ENCODE data around the gene LTO1. TPM values are rescaled to one million over a fixed set of nuclear protein-coding genes. Genes with fewer than 3 reads are reported as not detected.

LTO1 gene
- total and polyA plus RNA-seq, 3 donors from 2014 or later: 27.0 to 38.7 (median 38.0) TPM

DNA sequence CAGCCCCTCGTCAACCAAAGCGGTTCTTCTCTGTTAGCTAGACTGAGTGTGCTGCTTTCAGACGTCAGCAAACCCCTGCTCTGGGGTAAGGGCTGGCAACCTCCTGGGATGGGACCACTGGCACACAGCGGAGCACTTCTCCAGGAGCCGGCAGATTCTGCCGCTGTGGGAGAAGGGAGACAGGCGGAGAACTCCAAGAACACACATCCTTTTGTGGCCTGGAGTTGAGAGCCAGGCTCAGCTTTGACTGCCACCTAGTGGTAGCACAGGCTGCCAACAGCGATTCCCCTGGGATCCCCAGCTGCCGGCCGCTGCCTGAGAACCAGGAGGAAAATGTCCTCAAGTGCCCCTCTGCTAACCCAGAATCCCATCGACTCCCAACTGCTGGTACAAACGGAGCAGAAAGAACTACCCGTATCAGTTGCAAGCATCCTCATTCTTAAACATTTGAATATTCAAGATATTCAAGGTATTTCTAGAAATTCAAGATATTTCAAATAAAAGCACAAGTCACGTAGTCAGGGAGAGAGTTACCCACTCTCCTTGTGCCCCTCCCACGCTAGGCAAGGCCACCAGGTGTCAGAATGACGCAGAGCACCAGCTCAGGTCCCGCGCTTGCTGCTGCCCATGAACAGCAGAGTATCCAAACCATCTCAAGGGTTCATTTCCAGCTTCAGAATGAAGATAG lies 4.9 kb downstream of the LTO1 start:
- Histone ChIP-seq H3K27ac (no peak overlapping the region), H3K4me1 (peaks cover 21% of the 10 kb centered on the region), H3K4me3 (no peak overlapping the region), H3K27me3 (no peaks in the 10 kb centered on the region), H3K9me3 (no peaks in the 10 kb centered on the region), H3K36me3 (ENCODE audit: low read depth, missing control alignments) (no peaks in the 10 kb centered on the region)
- WGBS, 2 donors: 37 to 53% methylated on average over 18 of the region's 18 CpGs
- DNase-seq: peak; percentile 90
- no peak for TF ChIP-seq POLR2A (IDR thresholded peaks at IDR 0.05)
- TF ChIP-seq, protein P1, sequence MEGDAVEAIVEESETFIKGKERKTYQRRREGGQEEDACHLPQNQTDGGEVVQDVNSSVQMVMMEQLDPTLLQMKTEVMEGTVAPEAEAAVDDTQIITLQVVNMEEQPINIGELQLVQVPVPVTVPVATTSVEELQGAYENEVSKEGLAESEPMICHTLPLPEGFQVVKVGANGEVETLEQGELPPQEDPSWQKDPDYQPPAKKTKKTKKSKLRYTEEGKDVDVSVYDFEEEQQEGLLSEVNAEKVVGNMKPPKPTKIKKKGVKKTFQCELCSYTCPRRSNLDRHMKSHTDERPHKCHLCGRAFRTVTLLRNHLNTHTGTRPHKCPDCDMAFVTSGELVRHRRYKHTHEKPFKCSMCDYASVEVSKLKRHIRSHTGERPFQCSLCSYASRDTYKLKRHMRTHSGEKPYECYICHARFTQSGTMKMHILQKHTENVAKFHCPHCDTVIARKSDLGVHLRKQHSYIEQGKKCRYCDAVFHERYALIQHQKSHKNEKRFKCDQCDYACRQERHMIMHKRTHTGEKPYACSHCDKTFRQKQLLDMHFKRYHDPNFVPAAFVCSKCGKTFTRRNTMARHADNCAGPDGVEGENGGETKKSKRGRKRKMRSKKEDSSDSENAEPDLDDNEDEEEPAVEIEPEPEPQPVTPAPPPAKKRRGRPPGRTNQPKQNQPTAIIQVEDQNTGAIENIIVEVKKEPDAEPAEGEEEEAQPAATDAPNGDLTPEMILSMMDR (IDR thresholded peaks at IDR 0.05): peak; percentile 61 to 91 (median 87)
- intact Hi-C loops (cut with DNase I; ENCODE audit: low total_unique reads): no loop called here

DNA sequence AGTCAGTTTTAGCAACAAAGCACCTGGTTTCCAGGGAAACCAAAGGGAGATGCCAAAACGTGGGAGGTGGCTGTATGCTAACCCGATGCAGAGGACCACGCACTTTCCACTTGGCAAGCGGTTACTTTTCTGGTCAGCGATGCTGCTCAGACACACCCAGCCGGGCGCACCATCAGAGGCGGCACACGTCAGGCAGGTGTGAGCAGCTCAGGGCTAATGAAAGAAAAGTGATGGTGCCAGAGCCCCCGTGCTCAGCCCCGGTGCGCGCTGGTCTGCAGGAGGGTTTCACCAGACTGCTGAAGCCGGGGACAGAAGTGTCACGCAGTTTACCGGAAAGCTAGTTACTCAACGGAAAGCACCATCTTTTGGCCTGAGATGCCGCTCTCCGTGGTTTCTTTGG lies 5.7 kb downstream of the LTO1 start:
- Histone ChIP-seq H3K9me3 (no peaks in the 10 kb centered on the region), H3K27ac (no peak overlapping the region), H3K4me3 (no peak overlapping the region), H3K36me3 (ENCODE audit: low read depth, missing control alignments) (no peaks in the 10 kb centered on the region), H3K4me1 (peaks cover 20% of the 10 kb centered on the region), H3K27me3 (no peaks in the 10 kb centered on the region)
- 88 to 92% methylated on average over 16 to 19 of the region's 19 CpGs for WGBS, 2 donors
- intact Hi-C loops (cut with DNase I; ENCODE audit: low total_unique reads): no loop called here
- TF ChIP-seq, protein P1 (IDR thresholded peaks at IDR 0.05): no peak
- TF ChIP-seq POLR2A (IDR thresholded peaks at IDR 0.05): no peak
- no peak for DNase-seq

DNA sequence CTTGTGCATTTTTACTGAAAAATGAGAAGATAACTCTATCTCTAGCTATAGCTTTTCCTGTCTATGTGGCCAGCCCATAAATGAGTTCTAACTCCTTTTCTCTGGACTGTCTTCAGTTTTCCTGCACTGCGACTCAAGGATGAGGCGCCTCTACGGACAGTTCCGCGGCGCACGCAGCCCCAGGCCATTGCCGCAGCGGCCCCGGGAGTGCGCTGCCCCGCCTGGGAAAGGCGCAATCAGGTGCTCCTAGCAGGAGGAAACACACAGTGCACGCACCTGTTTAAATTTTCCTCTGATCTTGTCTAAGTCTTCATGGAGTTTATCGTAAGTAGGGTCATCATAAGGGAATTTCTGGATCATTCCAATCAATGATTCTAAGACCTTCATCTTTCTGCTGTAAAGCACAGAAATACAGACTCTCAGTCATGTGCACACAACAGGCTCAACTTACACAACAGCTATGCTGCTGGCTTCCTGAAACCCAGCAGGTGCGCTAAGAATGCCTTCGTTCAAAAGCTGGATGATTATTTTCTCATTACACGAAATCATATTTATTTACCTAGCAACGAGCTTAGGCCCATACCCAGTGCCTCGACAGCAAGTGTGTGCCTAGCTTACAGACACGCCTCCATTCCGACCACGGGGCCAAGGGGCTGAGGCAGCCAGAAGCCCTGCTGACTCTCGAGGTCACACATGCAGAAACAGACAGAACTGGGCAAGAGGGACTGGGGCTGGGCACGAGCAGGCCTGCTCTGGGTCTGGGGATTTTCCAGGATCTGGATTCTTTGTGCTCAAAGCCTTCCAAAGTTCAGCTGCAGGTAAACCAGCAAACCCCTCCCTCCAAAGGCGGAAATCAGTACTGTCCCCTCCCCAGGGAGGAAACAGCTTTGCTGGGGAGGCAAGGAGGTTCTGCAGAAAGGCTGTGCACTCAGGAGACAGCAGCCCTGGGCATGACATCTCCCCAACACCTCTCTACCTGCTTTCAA lies 7.2 kb downstream of the LTO1 start:
- Histone ChIP-seq H3K27me3 (no peaks in the 10 kb centered on the region), H3K4me1 (peaks cover 8% of the 10 kb centered on the region), H3K36me3 (ENCODE audit: low read depth, missing control alignments) (no peaks in the 10 kb centered on the region), H3K9me3 (no peaks in the 10 kb centered on the region), H3K4me3 (no peak overlapping the region), H3K27ac (no peak overlapping the region)
- no peak for DNase-seq
- whole genome bisulfite sequencing, 2 donors: 93% methylated on average over 25 to 26 of the region's 26 CpGs
- TF ChIP-seq POLR2A (IDR thresholded peaks at IDR 0.05): no peak
- TF ChIP-seq, protein P1 (IDR thresholded peaks at IDR 0.05): no peak
- intact Hi-C loops (cut with DNase I; ENCODE audit: low total_unique reads): no loop called here

DNA sequence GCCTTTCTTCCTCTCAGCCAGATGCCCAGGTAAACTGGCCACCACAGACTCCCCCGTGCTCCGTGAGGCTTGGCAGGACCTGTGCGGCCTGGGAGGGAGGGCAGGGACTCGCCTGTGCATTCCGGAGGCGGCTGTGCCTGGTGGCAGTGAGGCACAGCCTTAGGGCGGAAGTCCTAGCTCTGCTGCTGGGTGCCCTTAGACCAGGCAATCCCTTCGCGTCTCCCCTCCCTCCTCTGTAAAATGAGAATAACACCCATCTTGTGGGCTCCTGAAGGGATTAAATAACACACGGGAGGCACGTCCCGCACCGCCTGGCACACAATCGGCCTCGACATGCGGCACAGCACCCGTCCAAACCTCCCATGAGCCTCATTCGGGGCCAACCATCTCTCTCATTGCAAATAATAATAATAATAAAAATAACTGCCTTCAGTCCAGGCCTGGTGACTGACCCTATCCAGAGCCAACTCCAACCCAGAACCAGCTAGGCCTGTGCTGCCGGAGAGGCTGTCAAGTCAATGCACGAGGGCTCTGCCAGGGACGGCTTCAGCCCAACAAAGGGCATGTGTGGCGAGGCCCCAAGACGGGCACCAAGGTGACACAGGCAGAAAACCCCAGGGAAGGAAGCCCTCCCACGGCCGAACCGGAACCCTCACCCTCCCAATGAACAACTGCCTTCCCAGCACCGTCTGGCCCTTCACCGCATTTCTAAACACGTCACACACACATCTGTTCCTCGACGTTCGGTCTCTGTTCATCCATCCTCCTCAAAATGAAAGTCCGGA lies 8.2 kb downstream of the LTO1 start:
- no peaks in the 10 kb centered on the region for H3K9me3 ChIP-seq
- intact Hi-C loops (cut with DNase I; ENCODE audit: low total_unique reads): no loop called here
- TF ChIP-seq, protein P1 (IDR thresholded peaks at IDR 0.05): no peak
- no peak for TF ChIP-seq POLR2A (IDR thresholded peaks at IDR 0.05)
- H3K27me3 ChIP-seq: no peaks in the 10 kb centered on the region
- 89 to 92% methylated on average over 32 to 33 of the region's 33 CpGs for WGBS, 2 donors
- no peak for DNase-seq
- peaks cover 8% of the 10 kb centered on the region for H3K4me1 ChIP-seq
- H3K27ac ChIP-seq: no peak overlapping the region
- H3K36me3 ChIP-seq (ENCODE audit: low read depth, missing control alignments): no peaks in the 10 kb centered on the region
- H3K4me3 ChIP-seq: no peak overlapping the region
